Endothelial cell of umbilical vein (primary cell): ENCODE results near the gene FRRS1L. TPM values are rescaled to one million over a fixed set of nuclear protein-coding genes. Genes with fewer than 3 reads are reported as not detected.

Experiments used
- BruUV-seq: library from RNA; stranded (reverse); fragments of 400-500 nt; replicated peaks from 2 replicates; lab custom pipeline; 2021; lab: Mats Ljungman, UMichigan
- CTCF ChIA-PET: fragments of 300-600, 350-600 bp; sonication (Branson Sonifier 250); formaldehyde crosslinking; loops from one replicate; lab custom pipeline; 2021; ENCODE audit warnings: antibody characterized with exemption, inconsistent platforms; lab: Charles Lee
- POLR2A ChIA-PET: fragments of 300-600, 350-600 bp; sonication (Branson Sonifier 250); formaldehyde crosslinking; loops from one replicate; lab custom pipeline; 2021; ENCODE audit warnings: antibody characterized with exemption, inconsistent platforms; lab: Charles Lee
- DNase-seq: peaks from one replicate; pipeline ENCODE4 v3.0.0-alpha.2; 2011; ENCODE audit warnings: low read depth, low spot score
- FAIRE-seq: peaks from 2 replicates; lab custom pipeline; 2011; peaks lifted over from hg19 to GRCh38; lab: Jason Lieb, UNC
- H2AFZ ChIP-seq: 2 replicates; pipeline ENCODE4 v1.6.0; 2012; ENCODE audit warnings: low read depth, low read length, control low read depth, inconsistent platforms
- H3K27ac ChIP-seq: 2 replicates; pipeline ENCODE4 v1.5.1; 2011; ENCODE audit warnings: low read depth, mild to moderate bottlenecking, control low read depth, low read length, moderate library complexity; ENCODE audit not compliant: insufficient read depth
- H3K27me3 ChIP-seq, 2 experiments: 2 replicates each; pipeline versions ENCODE4 v1.6.0 to v1.6.1; 2011; ENCODE audit warnings: low read length in 2 of 2, mixed read lengths in 1 of 2; ENCODE audit not compliant: control insufficient read depth in 2 of 2, insufficient read depth in 2 of 2
- H3K36me3 ChIP-seq, 2 experiments: 2 replicates in 1 of 2; 3 replicates in 1 of 2; pipeline ENCODE4 v1.5.1; 2011; ENCODE audit warnings: low read length in 2 of 2, mild to moderate bottlenecking in 1 of 2, moderate library complexity in 1 of 2; ENCODE audit not compliant: control insufficient read depth in 2 of 2, insufficient read depth in 2 of 2; ENCODE audit errors: extremely low read depth in 1 of 2
- H3K4me1 ChIP-seq: 3 replicates; pipeline ENCODE4 v1.5.1; 2011; ENCODE audit warnings: mild to moderate bottlenecking, low read length; ENCODE audit not compliant: control insufficient read depth, insufficient read depth; ENCODE audit errors: extremely low read depth
- H3K4me2 ChIP-seq: 2 replicates; pipeline ENCODE4 v1.6.1; 2011; ENCODE audit warnings: low read length, control low read depth, mixed read lengths; ENCODE audit not compliant: insufficient read depth
- H3K4me3 ChIP-seq, 3 experiments: fragments of 200-600 bp in 1 of 3; sonication (generic), shearing (Covaris generic) in 1 of 3; replicated peaks in 1 of 3; 2 replicates each; pipeline ENCODE4 v1.5.1; 2011 to 2016; ENCODE audit warnings: control low read depth in 3 of 3, low read length in 3 of 3, mild to moderate bottlenecking in 2 of 3, inconsistent platforms in 1 of 3, low read depth in 1 of 3, moderate library complexity in 1 of 3; ENCODE audit not compliant: insufficient read depth in 1 of 3
- H3K79me2 ChIP-seq: 2 replicates; pipeline ENCODE4 v1.6.0; 2012; ENCODE audit warnings: low read length, inconsistent platforms; ENCODE audit not compliant: control insufficient read depth, insufficient read depth
- H3K9ac ChIP-seq: replicated peaks from 2 replicates; pipeline ENCODE3; 2011; ENCODE audit warnings: low read length, control low read depth; ENCODE audit not compliant: insufficient read depth; ENCODE audit errors: extremely low read depth
- H3K9me1 ChIP-seq: replicated peaks from 3 replicates; pipeline ENCODE4 v1.6.0; 2011; ENCODE audit warnings: mild to moderate bottlenecking, low read length; ENCODE audit not compliant: control insufficient read depth, insufficient read depth; ENCODE audit errors: extremely low read depth
- H3K9me3 ChIP-seq: replicated peaks from 2 replicates; pipeline ENCODE4 v1.5.1; 2012; ENCODE audit warnings: low read length, inconsistent platforms; ENCODE audit not compliant: control insufficient read depth, insufficient read depth
- H4K20me1 ChIP-seq: replicated peaks from 2 replicates; pipeline ENCODE3; 2011; ENCODE audit warnings: mild to moderate bottlenecking, low read length; ENCODE audit not compliant: control insufficient read depth, insufficient read depth; ENCODE audit errors: extremely low read depth
- EZH2 ChIP-seq: IDR thresholded peaks from 2 replicates; pipeline ENCODE4 v1.6.1; 2012; ENCODE audit warnings: borderline replicate concordance, low read depth, mild to moderate bottlenecking, moderate library complexity, low read length, inconsistent platforms; ENCODE audit not compliant: severe bottlenecking
- FOS ChIP-seq: IDR thresholded peaks from 2 replicates; pipeline ENCODE4 v1.6.1; 2011; ENCODE audit warnings: mild to moderate bottlenecking, low read length, moderate library complexity, borderline replicate concordance; ENCODE audit not compliant: insufficient read depth
- GATA2 ChIP-seq: IDR thresholded peaks from 2 replicates; pipeline ENCODE4 v1.7.0; 2011; ENCODE audit warnings: low read depth, mild to moderate bottlenecking, moderate library complexity, mixed read lengths, low read length; ENCODE audit not compliant: insufficient read length, insufficient read depth
- JUN ChIP-seq: IDR thresholded peaks from 2 replicates; pipeline ENCODE4 v1.6.1; 2011; ENCODE audit warnings: borderline replicate concordance, low read depth; ENCODE audit not compliant: insufficient read length, insufficient read depth
- MYC ChIP-seq: IDR thresholded peaks from one replicate; pipeline ENCODE4 v1.6.1; 2011; ENCODE audit warnings: mild to moderate bottlenecking, low read depth, low read length
- POLR2A ChIP-seq: IDR thresholded peaks from 2 replicates; pipeline ENCODE4 v1.6.1; 2012; ENCODE audit warnings: low read depth, mild to moderate bottlenecking, control low read depth, low read length
- POLR2AphosphoS5 ChIP-seq: IDR thresholded peaks from 2 replicates; pipeline ENCODE4 v1.6.1; 2012; ENCODE audit warnings: low read depth, mild to moderate bottlenecking, control low read depth, low read length, moderate library complexity; ENCODE audit not compliant: insufficient read depth
- dilution Hi-C: fragments of 300-500 bp; cut with MboI; formaldehyde crosslinking; loops from one replicate; pipeline ENCODE4 v1.15.0; 2019; ENCODE audit warnings: low sequenced_read_pairs; ENCODE audit not compliant: extremely low pct_ligation_motif_present
- intact Hi-C: fragments of 100-400 bp; cut with micrococcal nuclease; formaldehyde crosslinking; loops from one replicate; pipeline ENCODE4 v1.10.0; 2022
- polyA plus RNA-seq, 4 experiments: library from polyadenylated mRNA; depleted of rRNA in 3 of 4; stranded (reverse) in 3 of 4; unstranded in 1 of 4; fragments of >200 nt; gene quantifications; 2 replicates each; pipeline versions ENCODE4 v1.2.1 to v1.2.3, GENCODE V29; 2011 to 2012; ENCODE audit warnings: missing spikeins in 1 of 4
- total RNA-seq: library from RNA; stranded (reverse); gene quantifications from 2 replicates; pipeline ENCODE4 v1.2.3, GENCODE V29; 2021
- TF ChIP-seq, protein P1 (sequence below): IDR thresholded peaks from 2 replicates; pipeline ENCODE4 v1.6.1; 2011; ENCODE audit not compliant: insufficient read depth, insufficient read length
- TF ChIP-seq, protein P2 (sequence below), 2 donors: IDR thresholded peaks; 1 replicate in 1 of 2; 2 replicates in 1 of 2; pipeline ENCODE4 v1.5.1; 2011; ENCODE audit warnings: low read length in 2 of 2, mild to moderate bottlenecking in 2 of 2, moderate library complexity in 2 of 2, control low read depth in 1 of 2, inconsistent platforms in 1 of 2, low read depth in 1 of 2; ENCODE audit not compliant: insufficient read depth in 1 of 2; ENCODE audit errors: extremely low read depth in 1 of 2

Gene FRRS1L
- total and polyA plus RNA-seq, 2 donors (not counting 3 experiments of a cell fraction or from before 2014, with no cell fraction given), result not detected

DNA sequence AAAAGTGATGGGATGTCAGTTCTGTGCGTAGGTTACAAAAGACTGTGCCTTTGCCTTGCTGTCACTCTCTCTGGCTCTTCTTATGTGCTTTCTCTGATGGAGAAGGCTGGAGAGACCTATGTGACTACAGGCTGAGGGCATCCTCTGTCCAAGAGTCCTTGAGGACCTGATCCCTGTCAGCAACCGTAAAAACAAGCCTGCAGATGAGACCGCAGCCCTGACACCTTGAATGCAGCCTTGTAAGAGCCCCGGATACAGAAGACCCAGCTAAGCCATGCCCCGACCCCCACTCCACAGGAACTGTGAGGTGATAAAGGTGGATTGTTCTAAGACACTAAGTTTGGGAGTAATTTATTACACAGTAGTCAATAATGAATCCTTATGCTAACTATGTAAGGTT lies 32.6 kb upstream of the FRRS1L start:
- Histone ChIP-seq H3K9me3 (no peaks in the 10 kb centered on the region), H3K36me3 (no peaks in the 10 kb centered on the region), H3K9ac (no peak overlapping the region), H3K79me2 (no peaks in the 10 kb centered on the region), H3K4me1 (no peaks in the 10 kb centered on the region), H2AFZ (no peak overlapping the region), H3K27me3 (peaks cover 0 to 2% of the 10 kb centered on the region in 2 experiments), H3K27ac (no peak overlapping the region), H3K9me1 (no peaks in the 10 kb centered on the region), H4K20me1 (no peaks in the 10 kb centered on the region), H3K4me2 (no peak overlapping the region), H3K4me3 (no peak overlapping the region)
- TF ChIP-seq GATA2, result no peak
- no peak for TF ChIP-seq POLR2AphosphoS5
- TF ChIP-seq MYC, result no peak
- no peak for TF ChIP-seq JUN
- TF ChIP-seq FOS, result no peak
- TF ChIP-seq EZH2, result no peak
- TF ChIP-seq POLR2A, result no peak
- TF ChIP-seq, protein P1, sequence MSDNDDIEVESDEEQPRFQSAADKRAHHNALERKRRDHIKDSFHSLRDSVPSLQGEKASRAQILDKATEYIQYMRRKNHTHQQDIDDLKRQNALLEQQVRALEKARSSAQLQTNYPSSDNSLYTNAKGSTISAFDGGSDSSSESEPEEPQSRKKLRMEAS, result no peak
- TF ChIP-seq, protein P2, sequence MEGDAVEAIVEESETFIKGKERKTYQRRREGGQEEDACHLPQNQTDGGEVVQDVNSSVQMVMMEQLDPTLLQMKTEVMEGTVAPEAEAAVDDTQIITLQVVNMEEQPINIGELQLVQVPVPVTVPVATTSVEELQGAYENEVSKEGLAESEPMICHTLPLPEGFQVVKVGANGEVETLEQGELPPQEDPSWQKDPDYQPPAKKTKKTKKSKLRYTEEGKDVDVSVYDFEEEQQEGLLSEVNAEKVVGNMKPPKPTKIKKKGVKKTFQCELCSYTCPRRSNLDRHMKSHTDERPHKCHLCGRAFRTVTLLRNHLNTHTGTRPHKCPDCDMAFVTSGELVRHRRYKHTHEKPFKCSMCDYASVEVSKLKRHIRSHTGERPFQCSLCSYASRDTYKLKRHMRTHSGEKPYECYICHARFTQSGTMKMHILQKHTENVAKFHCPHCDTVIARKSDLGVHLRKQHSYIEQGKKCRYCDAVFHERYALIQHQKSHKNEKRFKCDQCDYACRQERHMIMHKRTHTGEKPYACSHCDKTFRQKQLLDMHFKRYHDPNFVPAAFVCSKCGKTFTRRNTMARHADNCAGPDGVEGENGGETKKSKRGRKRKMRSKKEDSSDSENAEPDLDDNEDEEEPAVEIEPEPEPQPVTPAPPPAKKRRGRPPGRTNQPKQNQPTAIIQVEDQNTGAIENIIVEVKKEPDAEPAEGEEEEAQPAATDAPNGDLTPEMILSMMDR (IDR thresholded peaks at IDR 0.05; ENCODE audit: extremely low read depth in 1 of 2, insufficient read depth in 1 of 2, low read depth in 1 of 2, low read length in 2 of 2), result no peak
- POLR2A ChIA-PET, result no interaction called here
- no peak for DNase-seq
- intact Hi-C loops, result no loop called here
- no peak for FAIRE-seq
- BruUV-seq, result no TSS peak
- CTCF ChIA-PET, result interaction anchor here (0.6 to 1.6 kb wide), 3 partner anchors 16 to 246 kb away, joined by 3 to 7 read pairs (median 4); no protein-coding TSS in a partner anchor
- dilution Hi-C loops, result no loop called here
